SH-SY5Y (cell line): Measurements from ENCODE around the gene CDR2.

Experiments
- GATA2 ChIP-seq: IDR thresholded peaks from 2 replicates; pipeline ENCODE4 v1.6.1; 2011; ENCODE audit warnings: mild to moderate bottlenecking, low read depth, low read length
- GATA3 ChIP-seq: IDR thresholded peaks from 2 replicates; pipeline ENCODE4 v1.6.1; 2011; ENCODE audit warnings: low read depth, mild to moderate bottlenecking, low read length, moderate library complexity

DNA sequence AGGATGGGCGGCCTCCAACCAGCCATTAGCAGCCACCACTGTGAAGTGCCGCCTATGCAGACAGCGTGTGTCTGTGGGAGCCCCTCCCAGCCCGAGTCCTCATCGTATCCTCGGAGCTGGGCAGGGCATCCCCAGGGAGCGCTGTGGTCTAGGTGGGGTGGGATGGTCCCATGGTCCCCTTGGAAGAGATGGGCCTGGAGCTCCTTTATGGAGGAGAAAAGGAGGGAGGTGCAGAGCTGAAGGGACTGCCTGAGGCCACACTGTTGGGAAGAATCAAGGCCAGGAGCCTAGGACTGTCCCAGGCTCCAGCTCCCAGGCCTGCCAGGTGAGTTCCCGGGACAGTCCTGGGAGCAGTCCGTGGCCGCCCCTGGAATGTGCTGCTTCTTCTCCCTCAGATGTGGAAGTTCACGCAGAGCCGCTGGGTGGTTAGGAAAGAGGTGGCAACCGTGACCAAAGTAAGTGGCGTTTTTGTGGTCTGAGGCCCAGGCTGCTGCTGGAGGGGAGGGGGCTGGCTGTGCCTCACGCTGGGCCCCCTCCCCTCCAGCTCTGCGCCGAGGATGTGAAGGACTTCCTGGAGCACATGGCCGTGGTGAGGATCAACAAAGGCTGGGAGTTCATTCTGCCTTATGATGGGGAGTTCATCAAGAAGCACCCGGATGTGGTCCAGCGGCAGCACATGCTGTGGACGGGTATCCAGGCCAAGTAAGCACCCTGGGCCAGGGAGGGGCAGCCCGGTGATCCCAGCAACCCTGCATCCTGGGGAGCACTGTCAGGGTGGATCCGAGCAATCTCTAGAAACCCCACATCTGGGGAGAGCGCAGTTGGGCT, 50.2 kb downstream of the CDR2 start:
- TF ChIP-seq GATA2 (no peak), GATA3 (no peak)
